ENCODE data around the gene FOSB.

Gene FOSB

GRCh38 chr19:45468803-45469131, 971 bp downstream of the FOSB start:
- DNase-seq (ENCODE audit: low read depth, low spot score): no peak

GRCh38 chr19:45469132-45469944, 1.5 kb downstream of the FOSB start:
- DNase-seq (ENCODE audit: low read depth, low spot score): peak; percentile 95

DNA sequence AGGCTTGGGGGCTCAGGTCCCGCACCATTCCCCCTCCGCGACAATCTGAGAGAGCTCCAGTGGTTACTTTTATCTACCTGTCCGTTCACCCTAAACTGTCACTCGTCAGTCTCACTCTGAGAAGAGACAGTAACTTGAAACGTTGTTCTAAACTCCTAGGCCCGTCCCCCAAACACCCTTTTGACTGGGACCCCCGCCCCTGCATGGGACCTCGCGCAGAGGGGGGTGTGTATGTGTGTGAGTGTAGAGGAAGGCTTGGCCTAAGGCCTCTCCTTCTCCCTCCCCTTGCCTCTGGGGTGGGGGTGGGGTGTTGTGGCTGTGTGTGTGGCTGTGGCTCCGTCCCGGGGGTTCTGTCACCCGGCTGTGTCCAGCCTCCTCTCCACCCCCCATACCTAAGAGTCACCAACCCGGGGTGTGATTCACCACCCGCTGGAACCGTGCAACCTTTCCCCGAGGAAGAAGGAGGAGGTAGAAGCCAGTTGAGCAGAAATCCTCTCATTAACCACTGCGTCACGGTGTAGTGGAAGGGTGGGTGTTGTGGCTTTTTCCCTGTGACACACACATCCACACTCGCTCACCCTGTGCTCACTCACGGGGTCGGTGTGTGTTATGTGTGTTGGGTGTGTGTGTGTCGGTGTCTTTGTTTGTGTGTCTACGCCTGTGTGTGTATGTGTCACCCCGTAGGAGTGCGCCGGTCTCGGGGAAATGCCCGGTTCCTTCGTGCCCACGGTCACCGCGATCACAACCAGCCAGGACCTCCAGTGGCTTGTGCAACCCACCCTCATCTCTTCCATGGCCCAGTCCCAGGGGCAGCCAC, 2.4 kb downstream of the FOSB start:
- no peak for DNase-seq (ENCODE audit: low read depth, low spot score)

- no peak for DNase-seq (ENCODE audit: low read depth, low spot score)
Observed at GRCh38 chr19:45470762-45471081, 2.9 kb downstream of the FOSB start.

DNA sequence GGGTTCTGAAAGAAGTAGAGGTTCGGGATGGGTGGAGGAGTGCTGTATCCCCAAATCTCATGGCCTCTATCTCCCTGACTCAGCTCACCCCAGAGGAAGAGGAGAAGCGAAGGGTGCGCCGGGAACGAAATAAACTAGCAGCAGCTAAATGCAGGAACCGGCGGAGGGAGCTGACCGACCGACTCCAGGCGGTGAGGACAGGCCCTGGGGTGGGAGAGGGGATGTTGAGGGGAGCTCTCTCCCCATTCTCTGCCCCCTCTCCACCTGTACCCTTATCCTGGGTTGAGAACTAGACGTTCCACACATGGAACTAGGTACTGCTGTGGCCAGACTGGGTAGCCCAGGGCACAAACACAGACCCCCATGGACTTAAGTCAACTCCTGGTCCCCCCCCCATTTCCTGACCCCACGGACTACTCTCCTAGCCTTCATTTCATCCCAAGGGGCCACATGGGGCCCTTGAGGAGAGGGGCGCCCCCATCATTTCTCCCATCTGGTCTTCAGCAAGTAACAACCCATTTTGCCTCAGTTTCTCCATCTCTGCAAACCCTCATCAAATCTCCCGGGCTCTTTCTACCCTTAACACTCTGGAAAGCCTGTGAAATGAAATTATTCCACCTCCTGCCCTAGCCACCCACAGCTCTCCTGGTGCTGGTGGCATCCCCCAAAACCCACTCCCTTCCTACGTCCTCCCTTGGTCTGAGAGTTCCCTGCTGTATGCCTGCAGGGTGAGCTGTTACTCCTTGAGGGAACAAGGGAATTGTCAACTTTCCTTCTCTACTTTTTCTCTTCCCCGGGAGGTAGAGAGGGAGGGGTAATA, 3.5 kb downstream of the FOSB start:
- DNase-seq (ENCODE audit: low read depth, low spot score): no peak

- DNase-seq (ENCODE audit: low read depth, low spot score): peak; percentile 29
Observed at GRCh38 chr19:45471931-45472562, 4.3 kb downstream of the FOSB start.

DNA sequence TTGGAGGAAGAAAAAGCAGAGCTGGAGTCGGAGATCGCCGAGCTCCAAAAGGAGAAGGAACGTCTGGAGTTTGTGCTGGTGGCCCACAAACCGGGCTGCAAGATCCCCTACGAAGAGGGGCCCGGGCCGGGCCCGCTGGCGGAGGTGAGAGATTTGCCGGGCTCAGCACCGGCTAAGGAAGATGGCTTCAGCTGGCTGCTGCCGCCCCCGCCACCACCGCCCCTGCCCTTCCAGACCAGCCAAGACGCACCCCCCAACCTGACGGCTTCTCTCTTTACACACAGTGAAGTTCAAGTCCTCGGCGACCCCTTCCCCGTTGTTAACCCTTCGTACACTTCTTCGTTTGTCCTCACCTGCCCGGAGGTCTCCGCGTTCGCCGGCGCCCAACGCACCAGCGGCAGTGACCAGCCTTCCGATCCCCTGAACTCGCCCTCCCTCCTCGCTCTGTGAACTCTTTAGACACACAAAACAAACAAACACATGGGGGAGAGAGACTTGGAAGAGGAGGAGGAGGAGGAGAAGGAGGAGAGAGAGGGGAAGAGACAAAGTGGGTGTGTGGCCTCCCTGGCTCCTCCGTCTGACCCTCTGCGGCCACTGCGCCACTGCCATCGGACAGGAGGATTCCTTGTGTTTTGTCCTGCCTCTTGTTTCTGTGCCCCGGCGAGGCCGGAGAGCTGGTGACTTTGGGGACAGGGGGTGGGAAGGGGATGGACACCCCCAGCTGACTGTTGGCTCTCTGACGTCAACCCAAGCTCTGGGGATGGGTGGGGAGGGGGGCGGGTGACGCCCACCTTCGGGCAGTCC, 5.0 kb downstream of the FOSB start:
- peak; percentile 39 for DNase-seq (ENCODE audit: low read depth, low spot score)

GRCh38 chr19:45473367-45473681, 5.5 kb downstream of the FOSB start:
- DNase-seq (ENCODE audit: low read depth, low spot score): no peak

- no peak for DNase-seq (ENCODE audit: low read depth, low spot score)
Observed at GRCh38 chr19:45473682-45474605, 6.1 kb downstream of the FOSB start.

DNA sequence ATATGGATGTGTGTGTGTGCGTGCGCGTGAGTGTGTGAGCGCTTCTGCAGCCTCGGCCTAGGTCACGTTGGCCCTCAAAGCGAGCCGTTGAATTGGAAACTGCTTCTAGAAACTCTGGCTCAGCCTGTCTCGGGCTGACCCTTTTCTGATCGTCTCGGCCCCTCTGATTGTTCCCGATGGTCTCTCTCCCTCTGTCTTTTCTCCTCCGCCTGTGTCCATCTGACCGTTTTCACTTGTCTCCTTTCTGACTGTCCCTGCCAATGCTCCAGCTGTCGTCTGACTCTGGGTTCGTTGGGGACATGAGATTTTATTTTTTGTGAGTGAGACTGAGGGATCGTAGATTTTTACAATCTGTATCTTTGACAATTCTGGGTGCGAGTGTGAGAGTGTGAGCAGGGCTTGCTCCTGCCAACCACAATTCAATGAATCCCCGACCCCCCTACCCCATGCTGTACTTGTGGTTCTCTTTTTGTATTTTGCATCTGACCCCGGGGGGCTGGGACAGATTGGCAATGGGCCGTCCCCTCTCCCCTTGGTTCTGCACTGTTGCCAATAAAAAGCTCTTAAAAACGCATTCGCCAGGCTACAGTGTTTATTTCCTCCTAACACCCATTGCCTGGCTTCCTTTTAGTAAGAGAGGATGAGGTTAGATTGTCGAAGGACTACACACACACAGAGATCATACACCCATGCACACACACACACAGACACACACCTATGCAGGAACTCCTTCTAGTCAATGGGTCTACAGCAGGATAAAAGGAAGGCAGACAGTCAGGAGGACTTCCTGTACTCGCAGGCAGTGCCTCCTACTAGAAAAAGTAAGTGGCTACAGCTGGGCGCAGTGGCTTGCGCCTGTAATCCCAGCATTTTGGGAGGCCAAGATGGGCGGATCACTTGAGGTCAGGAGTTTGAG, 7.1 kb downstream of the FOSB start:
- no peak for DNase-seq (ENCODE audit: low read depth, low spot score)

GRCh38 chr19:45475537-45476291, 7.9 kb downstream of the FOSB start:
- no peak for DNase-seq (ENCODE audit: low read depth, low spot score)

DNA sequence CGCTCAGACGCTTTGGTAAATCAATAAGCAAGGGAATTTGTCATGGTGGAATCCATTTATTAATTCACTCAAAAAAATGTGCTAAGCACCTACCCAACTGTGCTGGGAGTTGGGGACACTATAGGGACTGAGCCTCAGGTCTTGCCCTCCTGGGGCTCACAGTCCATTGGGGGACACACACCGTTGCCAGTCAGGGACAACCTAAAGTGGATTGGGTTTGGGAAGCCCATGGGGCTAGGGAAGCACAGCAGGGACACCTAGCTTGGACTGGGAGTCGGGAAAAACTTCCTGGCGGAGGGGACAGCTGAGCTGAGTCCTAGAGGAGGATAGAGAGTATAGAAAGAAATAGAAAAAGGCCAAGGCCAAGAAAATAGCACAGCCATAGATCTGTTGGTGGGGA, 8.5 kb downstream of the FOSB start:
- DNase-seq (ENCODE audit: low read depth, low spot score): no peak

DNA sequence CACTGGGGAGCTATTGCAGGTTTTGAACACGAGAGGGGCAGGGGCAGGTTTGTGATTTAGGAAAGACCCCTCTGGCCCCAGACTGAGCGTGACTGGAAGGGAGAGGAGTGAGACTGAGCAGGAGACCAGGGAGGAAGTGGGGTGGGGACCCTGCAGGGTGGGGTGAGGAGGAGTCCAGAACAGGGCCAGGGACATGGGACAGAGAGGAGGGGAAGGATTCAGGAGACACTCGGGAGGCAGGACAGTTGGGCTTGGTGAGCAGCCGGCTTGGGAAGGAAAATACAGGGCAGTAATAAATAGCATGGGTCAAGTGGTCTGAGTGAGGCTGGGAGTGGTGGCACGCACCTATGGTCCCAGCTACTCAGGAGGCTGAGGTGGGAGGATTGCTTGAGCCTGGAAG, 9.4 kb downstream of the FOSB start:
- DNase-seq (ENCODE audit: low read depth, low spot score): no peak

GRCh38 chr19:45477713-45478453, 10.1 kb downstream of the FOSB start:
- no peak for DNase-seq (ENCODE audit: low read depth, low spot score)

- peak; percentile 96 for DNase-seq (ENCODE audit: low read depth, low spot score)
Observed at GRCh38 chr19:45478454-45479238, 10.8 kb downstream of the FOSB start.

DNA sequence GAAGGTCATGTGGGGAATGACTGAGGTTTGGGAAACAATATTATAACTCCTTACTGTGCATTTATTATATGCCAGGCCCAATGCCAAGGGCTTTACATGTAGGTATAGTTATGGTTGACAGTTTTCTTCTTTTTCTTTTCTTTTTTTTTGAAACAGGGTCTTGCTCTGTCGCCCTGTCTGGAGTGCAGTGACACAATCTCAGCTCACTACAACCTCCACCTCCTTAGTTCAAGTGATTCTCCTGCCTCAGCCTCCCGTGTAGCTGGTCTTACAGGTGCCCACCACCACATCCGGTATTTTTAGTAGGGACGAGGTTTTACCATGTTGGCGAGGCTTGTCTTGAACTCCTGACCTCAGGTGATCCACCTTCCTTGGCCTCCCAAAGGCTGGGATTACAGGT, 15.2 kb downstream of the FOSB start:
- DNase-seq (ENCODE audit: low read depth, low spot score): no peak
